Measurements from ENCODE around the gene CRK.
"Not testable (repeated sequence)": the region's sequence is repeated elsewhere in the genome, so short reads cannot be mapped to it uniquely, and the experiment has no call there.

CRK gene

DNA sequence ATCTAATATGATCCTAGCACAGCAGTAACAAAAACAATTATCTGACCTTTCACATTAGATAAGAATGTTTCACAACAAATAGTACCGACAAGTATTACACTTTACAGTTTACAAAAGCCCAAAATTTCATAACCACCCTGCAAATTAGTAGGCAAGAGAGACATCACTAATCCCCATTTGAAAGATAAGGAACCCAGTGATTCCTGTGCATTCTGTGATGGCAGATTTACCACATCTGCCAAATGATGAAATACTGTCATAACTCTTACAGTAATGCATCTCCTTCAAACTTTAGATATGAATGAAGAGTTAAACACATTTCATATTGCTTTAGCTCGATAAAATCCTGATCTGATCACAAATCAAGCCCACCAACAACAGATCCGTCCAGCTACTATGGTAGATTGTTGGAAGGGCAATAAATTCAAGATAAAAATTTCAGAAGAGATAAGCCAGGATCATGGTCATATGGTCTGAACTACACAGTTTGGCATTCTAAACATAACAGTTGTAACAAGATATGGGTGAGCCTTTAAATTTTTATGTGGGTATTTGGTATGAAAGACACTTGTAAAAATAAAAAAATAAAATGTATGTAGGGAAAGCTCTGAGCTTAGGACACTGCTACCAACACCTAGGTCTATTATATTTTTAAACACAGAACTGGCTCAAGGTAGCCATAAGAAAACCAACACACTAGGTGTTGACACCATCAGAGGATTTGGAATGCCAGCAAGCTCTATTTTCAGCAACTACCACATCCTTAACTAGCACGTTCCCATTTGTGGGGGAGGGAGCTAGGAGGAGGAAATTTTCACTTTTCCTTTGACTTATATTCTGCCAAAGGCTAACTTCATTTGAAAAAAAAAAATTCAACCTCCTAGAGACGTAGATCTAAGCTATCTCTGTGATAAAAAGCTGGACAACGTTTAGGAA is 65.3 kb downstream of the CRK start:
- no peak overlapping the region for H3K4me3 ChIP-seq (ENCODE audit: low read depth in 1 of 2, low read length in 2 of 2)
- no peaks in the 10 kb centered on the region for H3K27me3 ChIP-seq (ENCODE audit: control insufficient read depth in 1 of 2, insufficient read depth in 2 of 2, low read length in 2 of 2)
- H3K9ac ChIP-seq (ENCODE audit: low read length), result no peak overlapping the region
- H3K36me3 ChIP-seq (ENCODE audit: insufficient read depth, low read length), result no peaks in the 10 kb centered on the region
- no peaks in the 10 kb centered on the region for H3K9me3 ChIP-seq (ENCODE audit: low read length)
- no peak overlapping the region for H3K27ac ChIP-seq (ENCODE audit: low read depth, low read length)
- H3K4me1 ChIP-seq (ENCODE audit: insufficient read depth, low read length), result peaks cover 76% of the 10 kb centered on the region

DNA sequence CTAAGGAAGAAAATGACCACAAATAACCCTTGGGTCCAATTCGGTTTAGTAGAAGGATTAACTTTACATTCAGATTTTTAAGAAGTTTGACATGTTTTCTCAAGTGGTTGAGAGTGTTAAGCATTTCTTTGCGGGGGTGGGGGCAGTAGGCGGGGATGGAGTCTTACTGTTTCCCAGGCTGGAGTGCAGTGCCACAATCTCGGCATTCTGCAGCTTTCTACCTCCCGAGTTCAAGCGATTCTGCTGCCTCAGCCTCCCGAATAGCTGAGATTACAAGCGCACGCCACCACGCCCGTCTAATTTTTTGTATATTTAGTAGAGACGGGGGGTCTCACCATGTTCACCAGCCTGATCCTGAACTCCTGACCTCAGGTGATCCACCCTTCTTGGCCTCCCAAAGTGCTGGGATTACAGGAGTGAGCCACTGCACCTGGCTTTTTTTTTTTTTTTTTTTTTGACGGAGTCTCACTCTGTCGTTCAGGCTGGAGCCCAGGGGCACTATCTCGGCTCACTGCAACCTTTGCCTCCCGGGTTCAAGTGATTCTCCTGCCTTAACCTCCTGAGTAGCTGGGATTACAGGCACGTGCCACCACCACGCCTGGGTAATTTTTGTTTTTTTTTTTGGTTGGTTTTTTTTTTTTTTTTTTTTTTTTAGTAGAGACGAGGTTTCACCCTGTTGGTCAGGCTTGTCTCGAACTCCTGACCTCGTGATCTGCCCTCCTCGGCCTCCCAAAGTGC is 68.4 kb downstream of the CRK start:
- not testable (repeated sequence) for H3K9me3 ChIP-seq (ENCODE audit: low read length); H3K27me3 ChIP-seq (ENCODE audit: control insufficient read depth in 1 of 2, insufficient read depth in 2 of 2, low read length in 2 of 2); H3K27ac ChIP-seq (ENCODE audit: low read depth, low read length); H3K4me3 ChIP-seq (ENCODE audit: low read depth in 1 of 2, low read length in 2 of 2); H3K36me3 ChIP-seq (ENCODE audit: insufficient read depth, low read length); H3K9ac ChIP-seq (ENCODE audit: low read length)
- H3K4me1 ChIP-seq (ENCODE audit: insufficient read depth, low read length), result peaks cover 68% of the 10 kb centered on the region

DNA sequence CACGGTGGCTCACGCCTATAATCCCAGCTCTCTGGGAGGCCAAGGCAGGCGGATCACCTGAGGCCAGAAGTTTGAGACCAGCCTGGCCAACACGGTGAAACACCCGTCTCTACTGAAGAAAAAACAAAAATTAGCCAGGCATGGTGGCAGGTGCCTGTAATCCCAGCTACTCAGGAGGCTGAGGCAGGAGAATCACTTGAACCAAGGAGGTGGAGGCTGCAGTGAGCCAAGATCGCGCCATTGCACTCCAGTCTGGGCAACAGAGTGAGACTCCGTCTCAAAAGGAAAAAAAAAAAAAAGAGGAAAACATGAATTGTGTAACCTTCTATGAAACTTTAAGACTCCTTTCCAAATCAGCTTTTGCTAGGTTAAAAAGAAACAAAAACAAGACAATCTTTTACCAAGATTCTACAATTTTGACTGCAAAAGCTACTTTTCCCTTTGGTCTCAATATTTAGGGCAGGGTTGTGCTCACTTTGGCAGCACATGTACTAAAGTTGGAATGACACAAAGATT is 69.3 kb downstream of the CRK start:
- not testable (repeated sequence) for H3K9me3 ChIP-seq (ENCODE audit: low read length); H3K9ac ChIP-seq (ENCODE audit: low read length); H3K4me3 ChIP-seq (ENCODE audit: low read depth in 1 of 2, low read length in 2 of 2); H3K27me3 ChIP-seq (ENCODE audit: control insufficient read depth in 1 of 2, insufficient read depth in 2 of 2, low read length in 2 of 2); H3K27ac ChIP-seq (ENCODE audit: low read depth, low read length); H3K36me3 ChIP-seq (ENCODE audit: insufficient read depth, low read length)
- H3K4me1 ChIP-seq (ENCODE audit: insufficient read depth, low read length), result peaks cover 60% of the 10 kb centered on the region

DNA sequence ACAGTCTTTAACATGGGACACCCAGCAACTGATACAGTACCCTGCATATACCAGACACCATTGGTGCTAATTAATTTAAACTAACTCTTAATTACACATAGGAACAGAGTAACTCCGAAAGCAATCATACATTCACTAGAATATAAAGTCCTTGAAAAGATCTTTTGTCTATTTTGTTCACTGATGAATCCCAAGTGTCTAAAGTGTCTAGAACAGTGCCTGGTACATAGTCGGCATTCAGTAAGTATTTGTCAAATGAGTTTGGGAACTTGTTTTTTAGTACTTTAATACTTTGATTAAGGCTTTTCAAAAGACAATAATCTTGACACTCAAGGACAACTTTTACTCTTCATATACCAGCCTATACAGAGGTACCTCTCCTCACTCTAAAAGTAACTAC is 69.8 kb downstream of the CRK start:
- Histone ChIP-seq H3K27ac (ENCODE audit: low read depth, low read length) (no peak overlapping the region), H3K36me3 (ENCODE audit: insufficient read depth, low read length) (no peaks in the 10 kb centered on the region), H3K27me3 (ENCODE audit: control insufficient read depth in 1 of 2, insufficient read depth in 2 of 2, low read length in 2 of 2) (no peaks in the 10 kb centered on the region), H3K4me1 (ENCODE audit: insufficient read depth, low read length) (peaks cover 60% of the 10 kb centered on the region), H3K4me3 (ENCODE audit: low read depth in 1 of 2, low read length in 2 of 2) (no peak overlapping the region), H3K9ac (ENCODE audit: low read length) (no peak overlapping the region), H3K9me3 (ENCODE audit: low read length) (no peaks in the 10 kb centered on the region)

GRCh38 chr17:1385861-1386260 is 70.2 kb downstream of the CRK start:
- peaks cover 60% of the 10 kb centered on the region for H3K4me1 ChIP-seq (ENCODE audit: insufficient read depth, low read length)
- no peaks in the 10 kb centered on the region for H3K27me3 ChIP-seq (ENCODE audit: control insufficient read depth in 1 of 2, insufficient read depth in 2 of 2, low read length in 2 of 2)
- no peak overlapping the region for H3K27ac ChIP-seq (ENCODE audit: low read depth, low read length)
- H3K36me3 ChIP-seq (ENCODE audit: insufficient read depth, low read length), result no peaks in the 10 kb centered on the region
- no peaks in the 10 kb centered on the region for H3K9me3 ChIP-seq (ENCODE audit: low read length)
- H3K9ac ChIP-seq (ENCODE audit: low read length), result no peak overlapping the region
- H3K4me3 ChIP-seq (ENCODE audit: low read depth in 1 of 2, low read length in 2 of 2), result no peak overlapping the region

GRCh38 chr17:1384905-1385435 is 71.1 kb downstream of the CRK start:
- no peaks in the 10 kb centered on the region for H3K36me3 ChIP-seq (ENCODE audit: insufficient read depth, low read length)
- no peak overlapping the region for H3K4me3 ChIP-seq (ENCODE audit: low read depth in 1 of 2, low read length in 2 of 2)
- H3K4me1 ChIP-seq (ENCODE audit: insufficient read depth, low read length), result peaks cover 60% of the 10 kb centered on the region
- H3K9ac ChIP-seq (ENCODE audit: low read length), result no peak overlapping the region
- no peaks in the 10 kb centered on the region for H3K27me3 ChIP-seq (ENCODE audit: control insufficient read depth in 1 of 2, insufficient read depth in 2 of 2, low read length in 2 of 2)
- no peaks in the 10 kb centered on the region for H3K9me3 ChIP-seq (ENCODE audit: low read length)
- no peak overlapping the region for H3K27ac ChIP-seq (ENCODE audit: low read depth, low read length)

DNA sequence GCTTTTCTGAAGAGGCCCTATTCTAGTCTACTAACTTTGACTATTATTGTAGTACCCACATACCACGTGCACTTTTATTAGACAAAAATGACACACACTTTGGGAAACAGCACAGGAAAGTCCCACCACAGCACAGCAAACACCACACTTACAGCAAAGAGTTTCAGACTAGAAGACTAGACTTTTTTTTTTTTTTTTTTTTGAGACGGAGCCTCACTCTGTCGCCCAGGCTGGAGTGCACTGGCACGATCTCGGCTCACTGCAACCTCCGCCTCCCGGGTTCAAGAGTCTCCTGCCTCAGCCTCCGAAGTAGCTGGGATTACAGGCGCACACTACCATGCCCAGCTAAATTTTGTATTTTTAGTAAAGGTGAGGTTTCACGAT is 76.1 kb downstream of the CRK start:
- Histone ChIP-seq H3K4me1 (ENCODE audit: insufficient read depth, low read length) (peaks cover 76% of the 10 kb centered on the region), H3K27me3 (ENCODE audit: control insufficient read depth in 1 of 2, insufficient read depth in 2 of 2, low read length in 2 of 2) (no peaks in the 10 kb centered on the region), H3K9me3 (ENCODE audit: low read length) (no peaks in the 10 kb centered on the region), H3K9ac (ENCODE audit: low read length) (no peak overlapping the region), H3K36me3 (ENCODE audit: insufficient read depth, low read length) (no peaks in the 10 kb centered on the region), H3K4me3 (ENCODE audit: low read depth in 1 of 2, low read length in 2 of 2) (peak overlapping the region in 1 of 2 donors; percentile 20), H3K27ac (ENCODE audit: low read depth, low read length) (peak overlapping the region; percentile 1)

DNA sequence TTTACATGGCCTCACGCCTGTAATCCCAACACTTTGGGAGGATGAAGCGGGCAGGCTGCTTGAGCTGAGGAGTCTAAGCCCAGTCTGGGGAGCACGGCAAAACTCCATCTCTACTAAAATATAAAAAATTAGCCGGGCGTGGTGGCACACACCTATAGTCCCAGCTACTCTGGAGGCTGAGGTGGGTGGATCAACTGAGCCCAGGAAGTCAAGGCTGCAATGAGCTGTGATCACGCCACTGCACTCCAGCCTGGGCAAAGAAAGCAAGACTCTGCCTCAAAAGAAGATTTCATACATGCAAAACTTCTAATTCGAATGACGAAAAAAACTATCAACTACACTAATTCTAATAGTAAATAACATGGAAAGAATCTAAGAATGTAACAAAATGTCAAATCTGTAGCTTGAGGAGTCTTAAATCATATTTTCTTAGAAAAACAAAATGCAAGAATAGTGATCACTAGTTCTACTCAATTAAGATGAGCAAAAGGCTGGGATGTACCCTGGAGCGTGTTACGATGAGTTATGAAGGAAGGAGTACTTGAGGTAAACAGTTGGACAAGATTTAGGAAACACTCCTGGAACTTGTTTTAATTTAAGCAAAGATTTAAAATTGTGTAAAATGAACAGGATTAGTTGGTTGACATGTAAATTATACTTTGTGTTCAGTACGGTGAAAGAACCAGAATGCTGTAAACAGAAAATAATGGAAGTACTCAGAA is 76.7 kb downstream of the CRK start:
- H3K36me3 ChIP-seq (ENCODE audit: insufficient read depth, low read length), result no peaks in the 10 kb centered on the region
- peaks cover 78% of the 10 kb centered on the region for H3K4me1 ChIP-seq (ENCODE audit: insufficient read depth, low read length)
- H3K9me3 ChIP-seq (ENCODE audit: low read length), result no peaks in the 10 kb centered on the region
- no peak overlapping the region for H3K9ac ChIP-seq (ENCODE audit: low read length)
- peak overlapping the region; percentile 44 for H3K27ac ChIP-seq (ENCODE audit: low read depth, low read length)
- H3K27me3 ChIP-seq (ENCODE audit: control insufficient read depth in 1 of 2, insufficient read depth in 2 of 2, low read length in 2 of 2), result no peaks in the 10 kb centered on the region
- no peak overlapping the region for H3K4me3 ChIP-seq (ENCODE audit: low read depth in 1 of 2, low read length in 2 of 2)

DNA sequence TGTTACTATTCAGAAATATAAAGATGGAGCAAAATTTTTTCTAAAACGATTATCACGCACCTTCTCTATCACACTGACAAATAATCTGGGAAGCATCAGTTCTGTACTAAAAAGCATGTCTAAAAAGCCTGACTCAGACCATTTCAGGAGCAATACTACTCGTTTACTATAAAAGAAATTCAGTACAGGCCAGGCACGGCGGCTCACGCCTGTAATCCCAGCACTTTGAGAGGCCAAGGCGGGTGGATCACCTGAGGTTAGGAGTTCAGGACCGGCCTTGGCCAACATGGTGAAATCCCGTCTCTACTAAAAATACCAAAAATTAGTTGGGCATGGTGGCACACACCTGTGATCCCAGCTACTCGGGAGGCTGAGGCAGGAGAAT is 77.6 kb downstream of the CRK start:
- not testable (repeated sequence) for H3K4me3 ChIP-seq (ENCODE audit: low read depth in 1 of 2, low read length in 2 of 2); H3K27me3 ChIP-seq (ENCODE audit: control insufficient read depth in 1 of 2, insufficient read depth in 2 of 2, low read length in 2 of 2); H3K36me3 ChIP-seq (ENCODE audit: insufficient read depth, low read length); H3K9ac ChIP-seq (ENCODE audit: low read length); H3K9me3 ChIP-seq (ENCODE audit: low read length)
- Histone ChIP-seq H3K27ac (ENCODE audit: low read depth, low read length) (peak overlapping the region; percentile 44), H3K4me1 (ENCODE audit: insufficient read depth, low read length) (peaks cover 84% of the 10 kb centered on the region)

DNA sequence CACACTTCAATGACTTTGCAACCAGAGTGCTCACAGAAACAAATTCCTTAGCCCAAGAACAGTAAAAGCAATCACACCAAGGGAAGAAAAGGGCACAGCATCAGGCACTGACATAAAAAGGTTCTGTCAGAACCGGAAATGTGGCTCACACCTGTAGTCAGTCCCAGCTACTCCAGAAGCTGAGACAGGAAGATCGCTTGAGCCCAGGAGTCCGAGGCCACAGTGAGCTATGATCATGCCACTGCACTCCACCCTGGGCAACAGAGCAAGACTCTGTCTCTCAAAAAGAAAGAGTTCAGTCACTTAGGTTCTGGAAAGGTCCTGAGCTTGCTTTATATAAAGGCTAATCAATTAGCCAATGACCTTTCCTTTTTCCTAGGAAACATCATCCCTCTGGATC is 78.7 kb downstream of the CRK start:
- no peak overlapping the region for H3K9ac ChIP-seq (ENCODE audit: low read length)
- H3K4me1 ChIP-seq (ENCODE audit: insufficient read depth, low read length), result peaks cover 94% of the 10 kb centered on the region
- no peaks in the 10 kb centered on the region for H3K27me3 ChIP-seq (ENCODE audit: control insufficient read depth in 1 of 2, insufficient read depth in 2 of 2, low read length in 2 of 2)
- H3K27ac ChIP-seq (ENCODE audit: low read depth, low read length), result peak overlapping the region; percentile 56
- no peaks in the 10 kb centered on the region for H3K9me3 ChIP-seq (ENCODE audit: low read length)
- peaks cover 7% of the 10 kb centered on the region for H3K36me3 ChIP-seq (ENCODE audit: insufficient read depth, low read length)
- no peak overlapping the region for H3K4me3 ChIP-seq (ENCODE audit: low read depth in 1 of 2, low read length in 2 of 2)

DNA sequence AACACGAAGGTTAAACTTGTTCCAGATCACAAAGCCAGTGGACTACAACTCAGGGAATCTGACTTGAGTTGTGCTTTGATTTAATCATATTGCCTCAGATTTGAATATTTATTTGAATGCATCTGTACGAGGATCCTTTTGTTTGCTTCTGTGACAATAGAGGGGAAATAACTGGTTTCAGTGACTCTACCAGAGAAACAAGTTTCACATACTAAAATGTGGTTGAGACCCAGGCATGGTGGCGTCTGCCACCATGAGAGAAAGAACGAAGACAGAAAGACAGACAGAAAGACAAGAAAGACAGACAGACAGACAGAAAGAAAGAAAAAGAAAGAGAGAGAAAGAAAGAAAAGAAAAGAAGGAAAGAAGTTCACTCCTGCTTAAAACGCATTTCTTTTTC is 80.0 kb downstream of the CRK start:
- no peaks in the 10 kb centered on the region for H3K9me3 ChIP-seq (ENCODE audit: low read length)
- no peak overlapping the region for H3K9ac ChIP-seq (ENCODE audit: low read length)
- H3K27me3 ChIP-seq (ENCODE audit: control insufficient read depth in 1 of 2, insufficient read depth in 2 of 2, low read length in 2 of 2), result no peaks in the 10 kb centered on the region
- H3K27ac ChIP-seq (ENCODE audit: low read depth, low read length), result peak overlapping the region; percentile 27
- H3K36me3 ChIP-seq (ENCODE audit: insufficient read depth, low read length), result peaks cover 7% of the 10 kb centered on the region
- H3K4me3 ChIP-seq (ENCODE audit: low read depth in 1 of 2, low read length in 2 of 2), result no peak overlapping the region
- peaks cover 99% of the 10 kb centered on the region for H3K4me1 ChIP-seq (ENCODE audit: insufficient read depth, low read length)

Data from muscle layer of colon (tissue), 2 donors.